ENCODE data around the gene TAP1.
"Not testable (repeated sequence)": the region's sequence is repeated elsewhere in the genome, so short reads cannot be mapped to it uniquely, and the experiment has no call there.

The TAP1 gene

GRCh38 chr6:32807020-32807580 lies 46.4 kb downstream of the TAP1 start:
- H3K4me3 ChIP-seq (ENCODE audit: control insufficient read depth, low read depth, low read length) = no peak overlapping the region
- no peak for TF ChIP-seq CTCF (conservative IDR thresholded peaks at IDR 0.05; ENCODE audit: control insufficient read depth, insufficient read depth, low read depth, low read length)
- DNase-seq (ENCODE audit: low read depth) = no peak

DNA sequence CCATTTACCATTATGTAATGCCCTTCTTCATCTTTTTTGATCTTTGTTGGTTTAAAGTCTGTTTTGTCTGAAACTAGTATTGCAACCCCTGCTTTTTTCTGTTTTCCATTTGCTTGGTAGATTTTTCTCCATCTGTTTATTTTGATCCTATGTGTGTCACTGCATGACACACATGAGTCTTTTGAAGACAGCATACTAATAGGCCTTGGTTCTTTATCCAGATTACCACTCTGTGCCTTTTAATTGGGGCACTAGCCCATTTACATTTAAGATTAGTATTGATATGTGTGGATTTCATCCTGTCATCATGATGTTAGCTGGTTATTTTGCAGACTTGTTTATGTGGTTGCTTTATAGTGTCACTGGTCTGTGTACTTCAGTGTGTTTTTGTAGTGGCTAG lies 48.1 kb downstream of the TAP1 start:
- DNase-seq (ENCODE audit: low read depth); H3K4me3 ChIP-seq (ENCODE audit: control insufficient read depth, low read depth, low read length): not testable (repeated sequence)

- TF ChIP-seq CTCF (conservative IDR thresholded peaks at IDR 0.05; ENCODE audit: control insufficient read depth, insufficient read depth, low read depth, low read length) = no peak
- H3K4me3 ChIP-seq (ENCODE audit: control insufficient read depth, low read depth, low read length) = no peak overlapping the region
- DNase-seq (ENCODE audit: low read depth) = no peak
Measured at GRCh38 chr6:32803416-32803815, 50.1 kb downstream of the TAP1 start.

DNA sequence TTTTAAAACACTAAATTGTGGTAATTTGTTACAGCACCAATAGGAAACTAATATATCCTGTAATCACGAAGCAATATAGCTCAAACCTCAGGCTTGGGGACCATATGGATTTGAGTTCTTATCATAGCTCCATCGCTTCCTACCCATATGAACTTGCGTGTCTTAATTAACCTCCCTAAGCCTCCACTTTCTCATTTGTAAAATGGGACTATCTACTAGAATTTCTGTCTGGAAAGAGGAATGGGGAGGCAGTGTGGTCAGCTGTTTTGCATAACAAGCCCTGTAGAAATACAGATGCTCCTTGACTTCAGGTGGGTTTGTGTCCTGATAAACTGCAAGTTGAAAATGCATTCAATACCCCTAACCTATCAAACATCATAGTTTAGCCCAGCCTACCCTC lies 53.8 kb downstream of the TAP1 start:
- no peak for DNase-seq (ENCODE audit: low read depth)
- TF ChIP-seq CTCF (conservative IDR thresholded peaks at IDR 0.05; ENCODE audit: control insufficient read depth, insufficient read depth, low read depth, low read length) = no peak
- H3K4me3 ChIP-seq (ENCODE audit: control insufficient read depth, low read depth, low read length) = no peak overlapping the region

DNA sequence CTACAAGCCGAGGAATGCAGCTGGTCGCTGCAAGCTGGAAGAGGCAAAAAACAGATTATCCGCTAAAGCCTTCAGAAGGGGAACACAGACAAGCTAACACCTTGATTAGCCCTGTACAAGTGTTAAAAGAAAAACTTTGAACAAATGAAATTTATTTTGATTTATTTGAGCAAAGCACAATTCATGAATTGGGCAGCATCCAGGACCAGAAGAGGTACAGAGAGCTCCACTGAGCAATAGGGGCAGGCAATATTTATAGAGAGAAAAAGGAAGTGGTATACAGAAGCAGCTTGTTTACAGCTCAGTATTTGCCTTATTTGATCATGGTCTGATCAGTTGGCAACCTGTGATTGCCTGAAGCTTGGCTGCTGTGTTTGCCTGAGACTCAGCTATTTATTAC lies 54.3 kb downstream of the TAP1 start:
- DNase-seq (ENCODE audit: low read depth) = no peak
- H3K4me3 ChIP-seq (ENCODE audit: control insufficient read depth, low read depth, low read length) = no peak overlapping the region
- no peak for TF ChIP-seq CTCF (conservative IDR thresholded peaks at IDR 0.05; ENCODE audit: control insufficient read depth, insufficient read depth, low read depth, low read length)

GRCh38 chr6:32796848-32797776 lies 56.4 kb downstream of the TAP1 start:
- TF ChIP-seq CTCF (conservative IDR thresholded peaks at IDR 0.05; ENCODE audit: control insufficient read depth, insufficient read depth, low read depth, low read length) = peak; percentile 80
- H3K4me3 ChIP-seq (ENCODE audit: control insufficient read depth, low read depth, low read length) = no peak overlapping the region
- peak; percentile 57 for DNase-seq (ENCODE audit: low read depth)
